Colonic mucosa (tissue), 4 donors: Measurements from ENCODE around the gene PSMG3. TPM values are rescaled to one million over a fixed set of nuclear protein-coding genes. Genes with fewer than 3 reads are reported as not detected.

Experiments used
- DNase-seq: peaks from one replicate; pipeline ENCODE4 v3.0.0-alpha.2; 2020
- H3K27ac ChIP-seq: fragments of 200-600 bp; one replicate; pipeline ENCODE4 v1.8.0; 2021
- H3K27me3 ChIP-seq: fragments of 200-600 bp; one replicate; pipeline ENCODE4 v1.8.0; 2021
- H3K36me3 ChIP-seq: fragments of 200-600 bp; one replicate; pipeline ENCODE4 v1.8.0; 2021
- H3K4me1 ChIP-seq: fragments of 200-600 bp; one replicate; pipeline ENCODE4 v1.8.0; 2021; ENCODE audit warnings: mild to moderate bottlenecking
- H3K4me3 ChIP-seq: fragments of 200-600 bp; one replicate; pipeline ENCODE4 v1.8.0; 2021
- H3K9ac ChIP-seq, 2 donors: one replicate each; pipeline ENCODE4 v1.7.0; 2013; ENCODE audit warnings: control low read depth in 2 of 2, low read depth in 2 of 2, low read length in 2 of 2
- H3K9me3 ChIP-seq: fragments of 200-600 bp; one replicate; pipeline ENCODE4 v1.8.0; 2021
- intact Hi-C: fragments of 100-400 bp; cut with DNase I; formaldehyde crosslinking; loops from one replicate; pipeline ENCODE4 v1.14.1; 2022
- total RNA-seq, 2 donors: library from RNA; stranded (reverse); fragmentation: NEBNext Ultra II Directional in 1 of 2; extraction: Animal tissue kit (Norgen Biotek cat#: 25700) in 1 of 2; gene quantifications; one replicate each; pipeline ENCODE4 v1.2.1, GENCODE V29; 2021
- TF ChIP-seq, protein P1 (sequence below): fragments of 200-600 bp; IDR thresholded peaks from one replicate; pipeline ENCODE4 v1.8.0; 2022; ENCODE audit warnings: antibody characterized with exemption, mild to moderate bottlenecking
- donor health status: healthy.
- donor health status: DM: no; HTN: no; CAD: no.
- donor health status: DM: no; HTN: no; CAD: no.

The PSMG3 gene
- total RNA-seq, 2 donors from 2014 or later, result 28.7 to 45.8 TPM

DNA sequence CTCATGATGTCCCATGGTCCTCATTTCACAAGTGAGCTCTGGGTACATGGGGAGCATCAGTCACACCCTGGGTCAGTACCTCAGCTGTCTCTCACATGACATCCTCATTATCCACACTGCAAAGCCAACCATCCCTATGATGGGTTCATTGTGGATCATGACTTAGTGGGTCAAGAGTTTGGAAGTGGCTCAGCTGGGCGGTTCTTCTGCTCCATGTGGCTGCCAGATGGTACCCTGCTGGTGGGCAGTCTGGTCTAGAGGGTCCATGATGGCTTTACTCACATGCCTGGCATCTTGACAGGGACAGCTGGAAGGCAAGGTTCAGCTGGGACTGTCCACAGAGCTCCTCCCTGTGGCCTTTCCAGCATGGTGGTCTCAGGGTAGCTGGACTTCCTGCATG lies 19.1 kb upstream of the PSMG3 start:
- H3K36me3 ChIP-seq, result no peaks in the 10 kb centered on the region
- no peak for DNase-seq
- no peaks in the 10 kb centered on the region for H3K27me3 ChIP-seq
- no peaks in the 10 kb centered on the region for H3K4me1 ChIP-seq
- intact Hi-C loops, result loop anchor here (10.0 kb wide), 1 partner anchor 766 kb away; the partner anchor contains the start of gene EIF3B
- H3K27ac ChIP-seq, result no peak overlapping the region
- H3K9ac ChIP-seq, result no peak overlapping the region
- TF ChIP-seq, protein P1, sequence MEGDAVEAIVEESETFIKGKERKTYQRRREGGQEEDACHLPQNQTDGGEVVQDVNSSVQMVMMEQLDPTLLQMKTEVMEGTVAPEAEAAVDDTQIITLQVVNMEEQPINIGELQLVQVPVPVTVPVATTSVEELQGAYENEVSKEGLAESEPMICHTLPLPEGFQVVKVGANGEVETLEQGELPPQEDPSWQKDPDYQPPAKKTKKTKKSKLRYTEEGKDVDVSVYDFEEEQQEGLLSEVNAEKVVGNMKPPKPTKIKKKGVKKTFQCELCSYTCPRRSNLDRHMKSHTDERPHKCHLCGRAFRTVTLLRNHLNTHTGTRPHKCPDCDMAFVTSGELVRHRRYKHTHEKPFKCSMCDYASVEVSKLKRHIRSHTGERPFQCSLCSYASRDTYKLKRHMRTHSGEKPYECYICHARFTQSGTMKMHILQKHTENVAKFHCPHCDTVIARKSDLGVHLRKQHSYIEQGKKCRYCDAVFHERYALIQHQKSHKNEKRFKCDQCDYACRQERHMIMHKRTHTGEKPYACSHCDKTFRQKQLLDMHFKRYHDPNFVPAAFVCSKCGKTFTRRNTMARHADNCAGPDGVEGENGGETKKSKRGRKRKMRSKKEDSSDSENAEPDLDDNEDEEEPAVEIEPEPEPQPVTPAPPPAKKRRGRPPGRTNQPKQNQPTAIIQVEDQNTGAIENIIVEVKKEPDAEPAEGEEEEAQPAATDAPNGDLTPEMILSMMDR, result no peak
- H3K9me3 ChIP-seq, result no peaks in the 10 kb centered on the region
- no peak overlapping the region for H3K4me3 ChIP-seq

DNA sequence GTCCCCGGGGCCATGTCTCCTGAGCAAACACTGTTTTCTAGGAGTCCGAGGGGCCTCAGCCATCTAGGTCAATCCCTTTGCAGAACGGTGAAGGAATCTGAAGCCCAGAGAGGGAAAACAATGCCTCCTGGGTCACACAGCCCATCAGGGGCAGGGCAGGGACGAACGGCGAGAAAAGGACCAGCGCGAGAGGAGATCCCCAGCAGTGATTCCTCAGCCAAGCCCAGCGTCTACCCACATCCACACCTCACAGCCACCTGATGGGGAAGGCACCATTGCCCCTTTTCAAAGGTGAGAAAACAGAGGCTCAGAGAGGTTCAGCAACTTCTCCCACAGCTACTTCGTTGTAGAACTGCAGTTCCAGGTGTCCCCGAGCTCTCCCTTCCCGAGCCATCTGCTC lies 17.9 kb upstream of the PSMG3 start:
- intact Hi-C loops, result loop anchor here (10.0 kb wide), 1 partner anchor 767 kb away; the partner anchor contains the start of gene EIF3B
- Histone ChIP-seq H3K4me3 (no peak overlapping the region), H3K27me3 (no peaks in the 10 kb centered on the region), H3K36me3 (no peaks in the 10 kb centered on the region), H3K9me3 (no peaks in the 10 kb centered on the region), H3K9ac (no peak overlapping the region), H3K27ac (no peak overlapping the region), H3K4me1 (no peaks in the 10 kb centered on the region)
- DNase-seq, result no peak
- TF ChIP-seq, protein P1, result no peak

GRCh38 chr7:1586827-1587705 lies 17.2 kb upstream of the PSMG3 start:
- Histone ChIP-seq H3K27me3 (no peaks in the 10 kb centered on the region), H3K4me1 (no peaks in the 10 kb centered on the region), H3K9me3 (no peaks in the 10 kb centered on the region), H3K4me3 (no peak overlapping the region), H3K27ac (no peak overlapping the region), H3K36me3 (no peaks in the 10 kb centered on the region), H3K9ac (no peak overlapping the region)
- TF ChIP-seq, protein P1, result no peak
- no peak for DNase-seq
- intact Hi-C loops, result loop anchor here (10.0 kb wide), 1 partner anchor 768 kb away; the partner anchor contains the start of gene EIF3B

- Histone ChIP-seq H3K27me3 (no peaks in the 10 kb centered on the region), H3K4me3 (no peak overlapping the region), H3K4me1 (no peaks in the 10 kb centered on the region), H3K9me3 (no peaks in the 10 kb centered on the region), H3K36me3 (no peaks in the 10 kb centered on the region), H3K27ac (no peak overlapping the region), H3K9ac (no peak overlapping the region)
- TF ChIP-seq, protein P1, result no peak
- DNase-seq, result no peak
- intact Hi-C loops, result loop anchor here (10.0 kb wide), 1 partner anchor 769 kb away; the partner anchor contains the start of gene EIF3B
Measured at GRCh38 chr7:1586126-1586826, 16.4 kb upstream of the PSMG3 start.

GRCh38 chr7:1585142-1585981 lies 15.5 kb upstream of the PSMG3 start:
- no peak overlapping the region for H3K4me3 ChIP-seq
- intact Hi-C loops, result loop anchor here (10.0 kb wide), 1 partner anchor 769 kb away; the partner anchor contains the start of gene EIF3B
- H3K9me3 ChIP-seq, result no peaks in the 10 kb centered on the region
- no peaks in the 10 kb centered on the region for H3K27me3 ChIP-seq
- no peak overlapping the region for H3K9ac ChIP-seq
- DNase-seq, result no peak
- TF ChIP-seq, protein P1, result no peak
- no peaks in the 10 kb centered on the region for H3K4me1 ChIP-seq
- no peak overlapping the region for H3K27ac ChIP-seq
- no peaks in the 10 kb centered on the region for H3K36me3 ChIP-seq
